GM19395 (cell line): ENCODE measurements around the gene TMEM81.

Experiments
- ATAC-seq: cut with Tn5 transposase; IDR thresholded peaks from one replicate; pipeline ENCODE4 v1.9.1; 2021; ENCODE audit warnings: mild to moderate bottlenecking, moderate library complexity; ENCODE audit not compliant: unreplicated experiment

The TMEM81 gene

GRCh38 chr1:205061227-205061626, 23.0 kb downstream of the TMEM81 start:
- no peak for ATAC-seq

- ATAC-seq = no peak
Measured at GRCh38 chr1:205060746-205061145, 23.5 kb downstream of the TMEM81 start.

DNA sequence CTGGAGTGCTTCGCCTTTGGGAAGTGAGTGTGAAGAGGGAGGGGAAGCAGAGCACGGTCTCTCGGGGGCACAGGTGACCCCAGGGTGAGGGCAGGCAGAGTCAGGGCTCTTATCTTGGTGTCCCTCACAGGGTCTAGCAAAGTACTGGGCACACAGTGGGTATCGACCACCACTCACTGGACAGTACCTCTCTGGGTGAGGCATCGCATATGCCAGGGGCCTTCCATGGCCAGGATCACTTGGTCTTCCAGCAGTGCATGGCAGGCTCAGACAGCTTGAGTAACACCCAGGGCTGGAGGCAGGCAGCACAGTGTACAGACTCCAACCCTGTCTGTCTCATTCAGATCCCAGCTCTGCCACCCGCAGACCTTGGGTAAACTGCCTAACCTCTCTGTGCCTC, 24.6 kb downstream of the TMEM81 start:
- ATAC-seq = no peak

- ATAC-seq = no peak
Measured at GRCh38 chr1:205058853-205059252, 25.4 kb downstream of the TMEM81 start.

DNA sequence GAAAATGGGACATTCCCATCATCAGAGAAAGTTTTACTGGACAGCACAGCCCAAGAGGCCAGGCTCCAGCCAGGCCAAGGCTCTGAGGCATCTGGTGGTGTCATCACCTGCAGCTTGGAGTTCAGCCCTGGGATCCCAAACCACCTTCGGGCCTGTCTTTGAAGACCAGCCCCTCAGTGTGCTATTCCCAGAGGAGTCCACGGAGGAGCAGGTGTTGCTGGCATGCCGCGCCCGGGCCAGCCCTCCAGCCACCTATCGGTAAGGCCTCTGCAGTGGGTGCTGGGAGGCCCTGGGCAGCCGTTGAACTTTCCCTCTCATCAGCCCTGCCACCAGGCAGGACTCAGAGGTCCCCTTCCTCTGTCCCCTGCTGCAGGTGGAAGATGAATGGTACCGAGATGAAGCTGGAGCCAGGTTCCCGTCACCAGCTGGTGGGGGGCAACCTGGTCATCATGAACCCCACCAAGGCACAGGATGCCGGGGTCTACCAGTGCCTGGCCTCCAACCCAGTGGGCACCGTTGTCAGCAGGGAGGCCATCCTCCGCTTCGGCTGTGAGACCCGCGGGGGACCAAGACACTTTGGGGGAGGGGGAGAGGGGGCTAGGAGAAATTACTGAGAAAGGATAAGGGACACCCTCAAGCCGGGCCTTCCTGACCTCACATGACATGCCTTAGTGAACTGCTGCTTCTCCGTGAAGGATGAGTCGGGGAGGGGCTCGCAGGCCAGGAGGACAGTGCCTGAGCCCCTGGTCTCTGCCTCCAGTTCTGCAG, 26.3 kb downstream of the TMEM81 start:
- ATAC-seq = no peak

DNA sequence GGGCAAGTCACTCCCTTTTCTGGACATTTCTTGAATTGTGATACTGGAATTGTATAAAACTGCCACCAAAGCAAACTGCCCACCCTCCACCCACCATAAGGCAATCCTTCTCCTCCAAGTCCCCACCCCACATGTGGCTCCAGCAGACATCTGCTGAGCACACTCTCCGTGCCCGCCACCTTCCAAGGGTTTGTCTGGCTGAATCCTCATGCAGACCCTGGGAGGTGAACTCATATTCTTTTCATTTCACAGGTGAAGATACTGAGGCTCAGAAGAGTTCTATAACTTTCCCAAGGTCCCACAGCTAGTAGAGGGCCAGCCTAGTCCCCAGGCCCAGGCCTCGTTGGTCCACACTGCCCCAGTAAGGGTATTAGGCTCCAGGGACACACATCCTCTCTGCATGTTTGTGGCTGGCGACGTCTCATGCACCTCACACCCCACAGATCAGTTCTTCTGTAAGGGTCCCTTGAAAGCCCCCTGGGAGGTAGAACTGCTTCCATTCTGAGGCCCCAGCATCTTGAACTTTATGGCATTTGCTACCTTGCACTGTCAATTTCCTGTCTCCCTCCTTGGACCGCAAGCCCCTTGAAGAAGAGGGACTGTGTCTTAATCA, 27.2 kb downstream of the TMEM81 start:
- no peak for ATAC-seq

GRCh38 chr1:205056188-205056611, 28.1 kb downstream of the TMEM81 start:
- ATAC-seq = no peak

- no peak for ATAC-seq
Measured at GRCh38 chr1:205054013-205054412, 30.2 kb downstream of the TMEM81 start.

- no peak for ATAC-seq
Measured at GRCh38 chr1:205053296-205053695, 31.0 kb downstream of the TMEM81 start.

- ATAC-seq = no peak
Measured at GRCh38 chr1:205052690-205053089, 31.6 kb downstream of the TMEM81 start.

DNA sequence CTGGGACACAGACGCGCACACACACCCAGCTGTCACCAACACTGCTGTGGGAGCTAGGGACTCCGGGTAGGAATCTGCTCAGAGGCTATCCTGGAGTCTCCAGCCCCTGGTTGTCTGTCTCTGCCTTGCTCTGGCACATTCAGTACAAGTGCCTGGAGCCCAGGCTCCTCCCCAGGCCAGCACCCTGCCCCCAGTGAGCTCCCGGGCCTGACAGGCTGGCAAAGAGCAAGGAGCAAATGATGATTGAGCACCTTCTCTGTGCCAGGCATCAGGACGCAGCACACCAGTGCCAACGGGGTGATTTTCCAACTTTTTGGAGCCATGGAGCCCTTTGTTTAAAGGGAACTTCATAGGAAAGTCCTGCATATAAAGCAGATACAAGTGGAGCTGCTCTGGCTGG, 34.8 kb downstream of the TMEM81 start:
- no peak for ATAC-seq

- no peak for ATAC-seq
Measured at GRCh38 chr1:205048382-205048781, 35.9 kb downstream of the TMEM81 start.

- no peak for ATAC-seq
Measured at GRCh38 chr1:205047764-205048231, 36.5 kb downstream of the TMEM81 start.

DNA sequence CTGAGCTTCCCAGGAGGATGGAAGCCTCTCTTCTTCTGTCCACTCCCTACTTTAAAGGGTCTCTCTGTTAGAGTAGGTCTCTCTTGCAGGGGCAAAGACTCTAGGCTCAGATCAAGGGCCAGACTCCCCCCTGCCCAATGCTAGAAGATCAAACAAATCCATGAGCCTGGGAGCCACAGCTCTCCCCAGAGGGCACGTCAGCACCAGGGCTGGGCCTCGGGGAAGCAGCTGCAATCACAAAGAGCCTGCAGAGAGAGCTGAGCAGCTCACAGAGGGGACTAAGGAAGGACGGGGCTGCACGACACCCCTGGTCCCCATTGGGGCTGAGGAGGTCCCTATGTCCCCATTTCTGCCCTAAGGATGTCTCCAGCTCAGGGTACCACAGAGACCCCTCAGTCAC, 37.4 kb downstream of the TMEM81 start:
- ATAC-seq = no peak

DNA sequence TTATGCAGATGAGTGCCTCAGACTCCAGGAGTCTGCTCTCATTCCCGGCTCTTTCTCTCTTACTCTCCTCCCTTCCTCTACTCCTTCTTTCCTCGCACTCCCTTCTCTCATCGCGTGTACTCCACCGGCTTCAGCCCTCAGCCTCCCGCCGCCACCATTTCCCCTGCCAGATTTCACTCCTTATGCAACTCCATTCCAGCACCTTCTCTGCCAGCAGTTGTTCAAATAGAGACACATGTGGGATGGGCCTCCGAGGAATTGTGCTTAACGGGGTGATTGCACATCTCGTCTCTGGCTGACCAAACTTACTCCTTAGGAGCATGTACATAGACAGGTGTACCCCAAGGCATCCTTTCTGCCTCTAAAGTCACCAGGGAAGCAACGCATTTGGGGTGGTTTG, 39.1 kb downstream of the TMEM81 start:
- ATAC-seq = no peak

DNA sequence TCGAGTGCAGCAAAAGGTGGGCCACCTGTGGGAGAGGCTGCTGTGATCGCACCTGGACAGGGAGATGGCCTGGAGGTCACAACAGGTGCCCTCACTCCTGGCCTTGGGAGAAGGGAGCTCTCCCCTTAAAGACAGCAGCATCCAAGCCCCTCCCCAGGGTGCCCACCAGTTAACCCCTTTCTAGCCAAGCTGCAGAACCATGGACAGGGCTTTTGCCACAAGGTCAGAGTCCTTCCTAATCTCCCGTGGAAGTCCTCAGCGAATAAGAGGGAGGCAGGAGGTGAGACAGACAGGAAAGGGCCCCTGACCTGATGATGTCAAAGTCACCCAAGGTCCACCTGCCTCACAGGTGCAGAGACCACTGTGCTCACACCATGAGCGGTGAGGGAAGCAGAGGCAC, 39.5 kb downstream of the TMEM81 start:
- ATAC-seq = no peak

DNA sequence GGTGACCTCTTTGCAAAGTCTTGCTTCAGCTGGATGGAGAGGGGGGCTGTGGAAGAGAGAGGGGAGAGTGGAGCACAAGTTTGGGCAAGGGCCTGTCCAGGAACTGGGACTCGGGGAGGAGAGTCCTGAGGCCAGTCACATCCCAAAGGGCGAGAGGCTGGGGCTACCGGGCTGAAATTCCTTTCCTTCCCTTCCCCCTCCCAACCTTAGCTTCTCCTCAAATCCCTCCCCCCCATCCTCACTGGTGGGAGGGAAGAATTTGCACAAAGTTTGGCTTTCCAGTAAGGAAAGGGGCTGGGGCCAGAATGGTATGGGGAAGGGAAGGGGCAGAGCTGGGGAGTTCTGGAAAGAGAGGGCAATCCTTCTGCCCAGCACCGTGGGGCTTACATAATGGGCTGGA, 40.4 kb downstream of the TMEM81 start:
- no peak for ATAC-seq

DNA sequence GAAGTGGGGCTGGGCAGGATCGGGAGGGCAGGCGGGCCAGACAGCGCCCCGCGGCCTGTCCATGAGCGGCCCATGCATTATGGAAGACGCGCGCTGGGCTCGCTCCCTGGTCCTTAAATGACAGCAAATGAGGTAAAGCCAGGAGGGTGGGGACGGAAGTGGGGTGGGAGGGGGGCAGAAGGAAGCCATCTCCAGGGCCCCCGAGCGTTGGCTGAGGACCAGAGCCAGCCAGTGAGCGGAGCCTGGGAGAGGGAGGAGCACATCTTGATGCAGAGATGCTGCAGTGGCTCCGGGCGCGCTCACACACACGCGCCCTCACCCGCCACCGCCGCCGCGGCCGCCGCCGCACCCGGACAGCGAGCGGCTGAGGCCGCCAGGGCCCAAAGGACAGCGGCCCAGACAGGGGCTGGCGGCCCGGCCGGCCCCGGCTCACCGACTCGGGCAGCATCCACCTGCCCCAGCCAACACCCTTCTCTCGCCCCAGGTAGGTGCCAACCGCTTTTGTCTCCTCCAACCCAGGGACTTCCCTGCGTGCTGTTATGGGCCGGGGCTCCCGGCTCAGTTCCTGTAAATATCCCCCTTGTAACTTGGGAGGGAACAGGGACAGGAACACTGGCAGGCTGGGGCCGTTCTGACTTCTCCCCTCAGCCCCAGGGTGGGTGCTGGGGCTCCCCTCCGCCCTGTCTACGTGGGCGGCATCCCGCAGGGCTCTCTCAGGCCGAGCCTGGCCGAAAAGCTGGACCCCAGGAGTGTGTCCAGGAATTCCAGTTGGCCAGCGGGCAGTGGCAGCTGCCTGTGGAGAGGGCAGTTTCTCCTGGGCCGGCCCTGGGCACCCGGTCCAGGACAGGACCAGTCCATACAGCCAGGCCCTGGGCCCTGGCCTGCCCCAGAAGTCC, 41.1 kb downstream of the TMEM81 start, which contains the start of gene CNTN2:
CNTN2 (plus strand) TSS at position 302 of the 896 bp plus-strand sequence. CDS start 9,974 bp downstream, outside the sequence.
- no peak for ATAC-seq

GRCh38 chr1:205041998-205042910, 42.0 kb downstream of the TMEM81 start:
- no peak for ATAC-seq

GRCh38 chr1:205041001-205041715, 43.1 kb downstream of the TMEM81 start:
- ATAC-seq = no peak
